Activated T-helper 17 cell treated with anti-CD3 and anti-CD28 coated beads, Interleukin-2, amount 50 U/mL, for 72 hours (primary cell): Measurements from ENCODE around the gene FCN1. TPM values are rescaled to one million over a fixed set of nuclear protein-coding genes. Genes with fewer than 3 reads are reported as not detected.

Source experiments
- ATAC-seq: fragments of 150-1000 bp; cut with Tn5 transposase; replicated peaks from 2 replicates; pipeline ENCODE4 v1.10.0; 2021; ENCODE audit warnings: mild to moderate bottlenecking, moderate library complexity
- H3K27ac Mint-ChIP-seq: one replicate; pipeline ENCODE4 v1.8.0; 2022; ENCODE audit warnings: mixed read lengths
- H3K27me3 Mint-ChIP-seq: one replicate; pipeline ENCODE4 v1.8.0; 2022; ENCODE audit warnings: mixed read lengths
- H3K36me3 Mint-ChIP-seq: one replicate; pipeline ENCODE4 v1.8.0; 2022; ENCODE audit warnings: low read depth, mild to moderate bottlenecking, mixed read lengths
- H3K4me1 Mint-ChIP-seq: one replicate; pipeline ENCODE4 v1.8.0; 2022; ENCODE audit warnings: mixed read lengths
- H3K4me3 Mint-ChIP-seq: one replicate; pipeline ENCODE4 v1.8.0; 2022; ENCODE audit warnings: mild to moderate bottlenecking, mixed read lengths
- H3K9me3 Mint-ChIP-seq: one replicate; pipeline ENCODE4 v1.8.0; 2022; ENCODE audit warnings: mixed read lengths
- total RNA-seq, 2 donors: library from RNA; stranded (reverse); gene quantifications; one replicate each; pipeline ENCODE4 v1.2.3, GENCODE V29; 2022

FCN1 gene
- total RNA-seq, 2 donors from 2014 or later = not detected

DNA sequence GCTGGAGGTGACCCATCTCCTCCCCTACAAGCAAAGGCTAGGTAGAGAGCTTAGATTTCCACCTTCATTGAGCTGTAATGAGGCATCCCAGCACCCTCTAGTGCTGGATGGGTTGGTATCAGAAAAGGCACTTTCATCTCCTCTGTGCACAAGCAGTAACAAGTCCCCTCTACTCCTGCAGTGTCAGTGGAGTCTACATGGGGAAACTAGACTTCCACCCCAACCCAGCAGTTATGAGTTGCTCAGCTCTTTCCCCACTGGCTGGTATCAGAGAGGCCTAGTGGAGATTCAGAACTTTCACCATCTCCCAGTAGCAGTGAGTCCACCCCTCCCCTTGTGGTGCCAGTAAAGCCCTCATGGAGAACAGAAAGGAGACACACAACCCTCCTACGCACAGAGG, 17.9 kb downstream of the FCN1 start:
- H3K9me3 Mint-ChIP-seq = peaks cover 10% of the 10 kb centered on the region
- peaks cover 32% of the 10 kb centered on the region for H3K27me3 Mint-ChIP-seq
- H3K36me3 Mint-ChIP-seq = no peaks in the 10 kb centered on the region
- no peaks in the 10 kb centered on the region for H3K4me1 Mint-ChIP-seq
- no peak for ATAC-seq
- H3K4me3 Mint-ChIP-seq = no peak overlapping the region
- H3K27ac Mint-ChIP-seq = no peak overlapping the region

DNA sequence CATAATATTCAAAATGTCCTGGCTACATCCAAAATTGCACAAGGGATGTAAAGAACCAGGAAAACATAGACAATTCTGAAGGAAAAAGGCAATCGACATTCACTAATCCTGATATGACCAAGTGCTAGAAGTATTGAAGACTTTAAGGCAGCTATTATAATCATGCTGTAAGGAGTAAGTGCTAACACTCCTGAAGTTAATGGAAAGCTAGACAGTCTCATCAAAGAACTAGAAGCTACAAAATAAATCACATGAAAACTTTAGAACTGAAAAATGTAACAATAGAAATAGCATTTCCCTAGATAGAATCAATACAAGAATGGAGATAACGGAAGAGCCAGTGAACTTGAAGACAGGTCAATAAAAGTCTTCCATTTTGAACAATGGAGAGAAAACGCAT, 18.5 kb downstream of the FCN1 start:
- Mint-ChIP-seq H3K9me3 (peaks cover 10% of the 10 kb centered on the region), H3K27ac (no peak overlapping the region), H3K4me1 (no peaks in the 10 kb centered on the region), H3K36me3 (no peaks in the 10 kb centered on the region), H3K27me3 (peaks cover 30% of the 10 kb centered on the region), H3K4me3 (no peak overlapping the region)
- no peak for ATAC-seq

DNA sequence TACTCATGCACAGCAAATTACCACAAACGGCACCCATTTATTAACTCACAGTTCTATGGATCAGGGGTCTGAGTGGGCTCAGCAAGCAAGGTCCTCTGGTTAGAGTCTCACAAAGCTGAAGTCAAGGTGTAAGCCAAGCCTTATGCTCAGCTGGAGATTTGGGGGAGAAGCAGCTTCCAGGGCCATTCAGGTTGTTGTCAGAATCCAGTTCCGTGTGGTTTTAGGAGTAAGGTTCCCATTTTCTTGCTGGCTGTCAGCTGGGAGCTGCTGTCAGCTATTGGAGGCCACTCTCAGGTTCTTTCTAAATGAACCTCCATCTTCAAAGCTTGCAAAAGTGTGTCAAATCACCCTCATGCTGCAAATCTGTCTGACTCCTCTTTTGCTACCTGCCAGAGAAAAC, 19.4 kb downstream of the FCN1 start:
- Mint-ChIP-seq H3K27ac (no peak overlapping the region), H3K36me3 (no peaks in the 10 kb centered on the region), H3K27me3 (peaks cover 29% of the 10 kb centered on the region), H3K4me1 (no peaks in the 10 kb centered on the region), H3K4me3 (no peak overlapping the region), H3K9me3 (peaks cover 10% of the 10 kb centered on the region)
- ATAC-seq = no peak

DNA sequence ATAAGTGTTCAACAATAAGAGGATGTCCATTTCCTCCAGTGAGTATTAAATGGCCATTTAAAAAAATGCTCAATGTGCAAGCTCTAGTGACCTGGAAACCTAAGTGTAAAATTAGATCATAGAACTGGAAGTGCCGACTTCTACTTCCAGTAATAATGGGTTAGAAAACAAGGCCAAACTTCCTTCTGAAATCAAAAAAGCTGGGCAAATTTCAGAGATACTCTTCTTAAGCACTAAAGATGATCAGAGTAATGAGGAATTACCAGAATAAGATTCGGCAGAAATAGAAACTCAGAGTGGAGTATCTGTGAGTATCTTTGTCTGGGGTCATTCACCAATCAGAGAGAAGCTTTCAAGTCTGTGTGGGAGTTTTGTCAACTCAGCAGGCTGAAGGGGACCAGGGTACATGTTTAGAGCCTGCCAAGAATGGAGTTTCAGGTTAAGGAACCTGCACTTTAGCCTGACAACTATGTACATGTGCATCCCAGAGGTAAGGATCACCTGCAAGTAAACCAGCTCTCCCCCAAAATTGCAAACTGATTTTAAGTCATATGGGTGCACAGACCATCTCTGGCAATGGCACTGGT, 20.0 kb downstream of the FCN1 start:
- Mint-ChIP-seq H3K4me1 (no peaks in the 10 kb centered on the region), H3K27me3 (peaks cover 30% of the 10 kb centered on the region), H3K36me3 (no peaks in the 10 kb centered on the region), H3K9me3 (peaks cover 10% of the 10 kb centered on the region), H3K27ac (no peak overlapping the region), H3K4me3 (no peak overlapping the region)
- no peak for ATAC-seq

DNA sequence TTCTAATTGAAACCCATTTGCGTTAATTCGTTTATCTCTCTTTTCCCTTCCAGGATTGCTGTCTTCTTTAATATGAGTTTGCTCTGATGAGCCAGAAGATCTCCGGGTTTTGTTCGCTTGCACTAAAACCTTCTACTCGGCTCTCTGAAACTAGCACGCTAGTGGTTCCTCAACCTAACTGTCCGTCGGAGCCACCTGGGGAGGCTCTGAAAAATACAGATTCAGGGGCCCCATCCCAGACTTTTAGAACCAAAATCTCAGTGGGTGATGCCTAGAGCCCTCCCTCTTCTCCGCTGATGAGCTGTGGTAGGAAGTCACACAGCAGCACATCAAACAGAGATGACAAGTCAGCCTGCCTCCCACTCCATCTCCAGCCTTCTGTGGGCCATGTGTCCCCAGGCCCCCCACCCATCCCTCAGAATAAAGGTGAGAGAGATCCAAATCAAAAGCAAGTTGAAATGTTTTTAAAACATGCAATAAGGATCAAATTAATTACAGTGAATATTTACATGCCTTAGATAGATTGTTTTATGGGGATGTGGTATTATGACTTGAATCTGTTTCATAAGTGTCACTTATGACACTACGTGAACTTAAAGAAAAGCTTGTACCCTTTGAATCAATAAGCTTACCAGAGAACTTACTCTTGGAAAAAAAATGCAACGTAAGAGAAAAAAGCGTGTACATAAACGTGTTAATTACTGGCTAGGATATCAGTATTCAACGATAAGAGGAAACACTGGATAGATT, 20.7 kb downstream of the FCN1 start:
- H3K36me3 Mint-ChIP-seq = no peaks in the 10 kb centered on the region
- H3K9me3 Mint-ChIP-seq = peaks cover 10% of the 10 kb centered on the region
- peaks cover 29% of the 10 kb centered on the region for H3K27me3 Mint-ChIP-seq
- ATAC-seq = no peak
- no peaks in the 10 kb centered on the region for H3K4me1 Mint-ChIP-seq
- no peak overlapping the region for H3K4me3 Mint-ChIP-seq
- no peak overlapping the region for H3K27ac Mint-ChIP-seq

DNA sequence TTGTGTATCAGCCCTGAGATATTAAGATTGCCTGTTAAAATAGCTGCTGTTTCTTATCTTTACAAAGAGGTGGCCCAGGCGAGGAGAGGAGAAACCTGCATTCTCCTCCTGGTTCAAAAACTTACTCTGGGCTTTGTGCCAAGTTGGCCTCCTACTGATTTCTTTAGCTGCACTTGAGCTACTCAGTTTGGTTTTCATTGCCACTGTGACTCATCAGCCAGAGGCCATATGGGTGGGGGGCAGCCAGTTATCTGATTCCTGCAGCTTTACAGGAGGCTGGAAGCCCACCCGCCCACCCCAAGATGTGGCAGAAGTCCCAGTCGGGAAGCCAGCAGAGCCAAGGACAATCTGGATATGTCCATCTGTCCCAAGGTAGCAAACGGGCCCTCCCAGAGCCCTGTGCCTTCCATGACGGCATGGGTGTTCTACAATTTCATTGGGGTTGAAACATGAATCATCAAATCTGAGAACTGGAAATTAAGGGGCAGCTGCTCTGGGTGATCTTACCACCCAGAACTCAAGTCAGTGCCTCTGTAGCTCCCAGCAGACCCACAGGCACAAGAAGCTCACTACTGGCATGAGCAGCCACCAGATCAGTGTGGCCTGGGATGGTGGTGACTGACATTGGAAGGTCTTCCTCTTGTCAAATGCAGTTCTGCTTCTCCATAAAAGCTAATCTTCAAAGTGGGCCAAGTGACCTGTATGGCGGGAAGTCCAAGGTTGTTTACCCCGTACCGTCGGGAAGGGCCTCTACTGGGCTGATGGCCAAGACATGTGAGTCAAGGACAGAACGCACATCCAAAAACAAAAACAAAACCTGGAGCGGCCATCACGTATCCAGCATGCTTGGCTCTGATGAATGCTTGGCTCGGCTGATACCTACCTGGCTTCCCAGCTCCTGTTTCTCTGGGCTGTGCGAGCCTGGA, 21.5 kb downstream of the FCN1 start:
- H3K4me1 Mint-ChIP-seq = no peaks in the 10 kb centered on the region
- H3K27ac Mint-ChIP-seq = no peak overlapping the region
- H3K4me3 Mint-ChIP-seq = no peak overlapping the region
- peaks cover 31% of the 10 kb centered on the region for H3K27me3 Mint-ChIP-seq
- ATAC-seq = no peak
- H3K36me3 Mint-ChIP-seq = no peaks in the 10 kb centered on the region
- H3K9me3 Mint-ChIP-seq = peaks cover 10% of the 10 kb centered on the region

DNA sequence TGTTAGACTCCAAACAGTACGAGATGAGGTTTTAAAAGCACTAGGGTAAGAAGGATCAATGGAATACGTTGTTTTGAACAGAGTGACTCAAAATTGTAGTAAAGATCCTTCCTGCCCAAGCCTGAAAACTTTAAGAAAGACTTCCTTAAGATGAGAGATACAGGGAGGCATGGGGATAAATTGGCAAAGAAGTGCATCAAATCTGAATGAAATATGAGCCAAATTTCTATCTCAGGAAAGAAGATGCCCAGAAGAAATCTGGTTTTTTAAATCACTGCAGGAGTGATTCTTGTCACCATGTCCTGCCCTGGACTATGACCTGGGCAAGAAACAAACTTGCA, 22.2 kb downstream of the FCN1 start:
- Mint-ChIP-seq H3K27ac (no peak overlapping the region), H3K27me3 (peaks cover 31% of the 10 kb centered on the region), H3K9me3 (peaks cover 10% of the 10 kb centered on the region), H3K36me3 (no peaks in the 10 kb centered on the region), H3K4me1 (no peaks in the 10 kb centered on the region), H3K4me3 (no peak overlapping the region)
- ATAC-seq = no peak

DNA sequence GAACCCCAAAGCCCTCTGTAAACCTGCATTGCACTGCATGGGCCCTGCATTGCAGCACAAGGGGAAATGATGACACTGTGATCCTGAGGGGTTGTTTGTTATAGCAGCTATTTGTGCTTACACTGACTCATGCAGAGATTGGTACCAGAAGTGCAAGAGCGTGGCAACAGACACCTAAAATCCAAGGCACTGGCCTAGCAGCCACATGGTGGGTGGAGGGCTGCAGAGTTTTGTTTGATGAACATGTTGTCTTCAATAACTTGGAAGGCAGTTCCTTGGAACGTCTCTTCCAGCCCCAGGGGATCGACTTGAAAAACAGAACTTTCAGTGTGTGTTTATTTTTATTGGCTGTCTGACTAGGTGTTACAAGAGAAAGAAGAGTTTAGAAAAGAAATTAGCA, 22.6 kb downstream of the FCN1 start:
- no peaks in the 10 kb centered on the region for H3K4me1 Mint-ChIP-seq
- H3K27me3 Mint-ChIP-seq = peaks cover 31% of the 10 kb centered on the region
- peaks cover 10% of the 10 kb centered on the region for H3K9me3 Mint-ChIP-seq
- H3K4me3 Mint-ChIP-seq = no peak overlapping the region
- no peak for ATAC-seq
- H3K36me3 Mint-ChIP-seq = no peaks in the 10 kb centered on the region
- H3K27ac Mint-ChIP-seq = no peak overlapping the region

DNA sequence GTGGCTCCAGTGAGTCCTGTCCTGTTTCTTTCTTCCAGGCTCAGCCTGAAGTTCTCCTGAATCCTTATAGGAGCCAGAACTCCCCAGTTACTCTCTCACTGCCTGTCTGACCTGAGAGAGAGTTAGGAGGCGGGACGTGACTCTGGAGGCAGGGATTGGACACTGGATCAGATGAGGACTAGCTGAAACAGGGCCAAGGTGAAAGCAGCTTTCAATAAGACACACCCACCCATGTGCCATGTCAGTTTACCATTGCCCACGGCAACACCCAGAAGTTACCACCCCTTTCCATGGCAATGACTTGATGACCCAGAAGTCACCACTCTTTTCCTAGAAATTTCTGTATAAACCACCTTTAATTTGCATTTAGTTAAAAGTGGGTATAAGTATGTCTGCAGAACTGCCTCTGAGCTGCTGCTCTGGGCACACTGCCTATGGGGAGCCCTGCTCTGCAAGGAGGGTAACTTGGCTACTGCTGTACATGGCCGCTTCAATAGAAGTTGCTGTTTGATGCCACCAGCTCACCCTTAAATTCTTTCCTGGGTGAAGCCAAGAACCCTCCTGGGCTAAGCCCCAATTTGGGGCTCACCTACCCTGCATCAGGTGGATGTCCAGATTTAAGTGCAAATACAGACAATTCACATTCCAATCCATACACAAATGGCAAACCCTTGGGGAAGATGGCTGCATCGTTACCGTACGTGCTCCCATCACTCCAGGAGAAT, 23.4 kb downstream of the FCN1 start:
- H3K27me3 Mint-ChIP-seq = peaks cover 29% of the 10 kb centered on the region
- no peaks in the 10 kb centered on the region for H3K36me3 Mint-ChIP-seq
- ATAC-seq = no peak
- H3K4me1 Mint-ChIP-seq = no peaks in the 10 kb centered on the region
- H3K27ac Mint-ChIP-seq = no peak overlapping the region
- H3K9me3 Mint-ChIP-seq = peaks cover 8% of the 10 kb centered on the region
- no peak overlapping the region for H3K4me3 Mint-ChIP-seq

DNA sequence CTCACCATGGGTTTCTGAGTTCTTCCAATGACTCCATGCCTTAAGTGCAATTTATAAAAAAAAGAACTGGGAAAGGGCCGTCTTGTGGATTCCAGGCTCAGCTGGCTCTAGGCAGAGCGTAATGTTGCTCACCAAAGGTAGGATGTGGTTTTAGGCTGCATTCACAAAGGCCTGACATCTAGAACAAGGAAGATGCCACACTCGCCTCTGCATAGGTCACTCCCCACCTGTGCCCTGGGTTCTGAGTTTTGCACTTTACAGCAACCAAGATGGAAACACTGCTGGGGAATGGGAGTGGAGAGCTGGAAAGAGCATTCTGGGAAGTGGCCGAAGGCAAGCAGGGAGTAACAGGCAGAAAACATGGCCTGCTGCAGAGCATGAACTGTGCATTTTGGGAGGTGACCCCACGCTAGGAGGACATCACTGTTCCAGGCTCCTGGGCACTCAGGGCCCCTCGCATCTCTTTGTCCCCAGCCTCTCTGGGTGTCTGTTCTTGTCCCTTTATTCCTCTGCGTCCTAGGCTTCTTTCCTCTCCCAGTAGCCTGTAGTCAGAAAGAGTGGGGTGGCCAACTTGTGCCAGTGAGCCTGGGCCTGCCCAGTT, 24.8 kb downstream of the FCN1 start:
- H3K27me3 Mint-ChIP-seq = peaks cover 22% of the 10 kb centered on the region

DNA sequence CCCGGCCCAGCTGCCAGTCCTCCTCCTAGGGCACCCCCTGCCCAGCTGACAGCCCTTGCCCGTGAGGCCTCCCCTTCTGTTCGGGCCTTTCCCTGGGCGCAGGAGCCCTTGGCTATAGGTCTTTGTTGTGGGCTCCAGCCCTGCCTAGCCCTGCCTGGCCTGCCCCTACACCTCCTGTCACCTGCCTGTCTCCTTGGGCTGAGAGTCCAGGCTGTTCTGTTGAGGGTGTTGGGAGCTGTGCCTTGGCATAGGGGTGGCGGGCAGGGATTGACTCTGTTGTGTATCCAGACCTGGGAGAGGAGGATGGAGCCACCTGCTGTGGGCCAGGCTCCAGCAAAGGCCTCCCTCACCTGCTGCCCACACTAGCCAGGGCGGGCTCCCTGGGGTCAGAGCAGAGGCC, 25.5 kb downstream of the FCN1 start:
- Mint-ChIP-seq H3K4me1 (no peaks in the 10 kb centered on the region), H3K27me3 (peaks cover 20% of the 10 kb centered on the region), H3K27ac (no peak overlapping the region), H3K9me3 (no peaks in the 10 kb centered on the region), H3K4me3 (no peak overlapping the region), H3K36me3 (no peaks in the 10 kb centered on the region)
- ATAC-seq = no peak

More for the DNA sequence above, 24.8 kb downstream of the FCN1 start:
- no peaks in the 10 kb centered on the region for H3K9me3 Mint-ChIP-seq
- H3K4me1 Mint-ChIP-seq = no peaks in the 10 kb centered on the region
- no peaks in the 10 kb centered on the region for H3K36me3 Mint-ChIP-seq
- ATAC-seq = no peak
- H3K27ac Mint-ChIP-seq = no peak overlapping the region
- H3K4me3 Mint-ChIP-seq = no peak overlapping the region

DNA sequence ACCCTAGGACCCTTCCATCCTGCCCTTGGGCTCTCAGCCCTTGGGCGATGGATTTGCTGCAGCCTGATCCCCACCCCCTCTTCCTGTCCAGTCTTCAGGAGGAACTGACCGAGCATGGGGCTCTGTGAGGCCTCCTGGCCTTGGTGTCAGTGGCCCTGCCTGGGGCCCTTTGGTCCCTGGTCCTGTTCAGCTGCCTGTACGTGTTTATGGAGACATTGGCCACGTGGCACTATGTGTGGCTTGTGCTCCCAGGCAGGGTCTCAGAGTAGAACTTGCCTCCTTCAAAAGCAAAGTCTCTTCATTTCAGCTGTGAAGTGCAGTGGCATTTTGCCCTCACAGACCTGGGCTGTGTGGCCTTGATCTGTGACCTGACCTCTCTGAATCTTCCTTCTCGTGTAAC, 26.0 kb downstream of the FCN1 start:
- no peaks in the 10 kb centered on the region for H3K9me3 Mint-ChIP-seq
- no peak overlapping the region for H3K27ac Mint-ChIP-seq
- H3K4me3 Mint-ChIP-seq = no peak overlapping the region
- no peaks in the 10 kb centered on the region for H3K4me1 Mint-ChIP-seq
- peaks cover 18% of the 10 kb centered on the region for H3K27me3 Mint-ChIP-seq
- H3K36me3 Mint-ChIP-seq = no peaks in the 10 kb centered on the region
- ATAC-seq = no peak

DNA sequence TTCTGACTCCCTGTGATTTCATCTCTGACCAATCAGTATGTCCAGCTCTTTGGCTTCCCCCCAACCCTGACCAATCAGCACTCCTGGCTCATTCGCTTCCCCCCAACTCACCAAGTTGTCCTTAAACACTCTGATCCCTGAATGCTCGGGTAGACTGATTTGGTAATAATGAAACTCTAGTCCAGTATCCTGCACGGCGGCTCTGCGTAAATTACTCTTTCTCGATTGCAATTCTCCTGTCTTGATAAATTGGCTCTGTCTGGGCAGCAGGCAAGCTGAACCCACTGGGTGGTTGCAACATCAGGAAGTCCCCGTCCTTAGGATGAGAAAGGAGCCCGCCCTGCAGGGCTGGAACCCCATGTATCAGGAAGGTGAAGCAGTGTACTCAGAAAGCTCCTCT, 26.7 kb downstream of the FCN1 start:
- Mint-ChIP-seq H3K27ac (no peak overlapping the region), H3K4me1 (no peaks in the 10 kb centered on the region), H3K9me3 (no peaks in the 10 kb centered on the region), H3K4me3 (no peak overlapping the region), H3K36me3 (no peaks in the 10 kb centered on the region), H3K27me3 (peaks cover 18% of the 10 kb centered on the region)
- no peak for ATAC-seq

DNA sequence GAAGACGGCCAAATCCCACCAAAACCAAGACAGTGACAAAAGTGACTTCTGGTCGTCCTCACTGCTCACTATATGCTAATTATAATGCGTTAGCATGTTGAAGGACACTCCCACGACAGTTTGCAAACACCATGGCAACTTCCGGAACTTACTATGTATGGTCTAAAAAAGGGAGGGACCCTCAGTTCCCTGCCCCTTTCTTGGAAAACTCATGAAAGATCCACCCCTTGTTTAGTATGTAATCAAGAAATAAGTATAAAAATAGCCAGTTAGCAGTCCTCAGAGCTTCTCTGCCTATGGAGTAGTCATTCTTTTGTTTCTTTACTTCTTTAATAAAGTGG, 27.6 kb downstream of the FCN1 start:
- Mint-ChIP-seq H3K4me1 (no peaks in the 10 kb centered on the region), H3K36me3 (no peaks in the 10 kb centered on the region), H3K9me3 (no peaks in the 10 kb centered on the region), H3K27me3 (peaks cover 14% of the 10 kb centered on the region), H3K27ac (no peak overlapping the region), H3K4me3 (no peak overlapping the region)
- no peak for ATAC-seq
